HPDE6-E6E7 (cell line): ENCODE data around the gene RAP1A.

Experiments
- DNase-seq: peaks from one replicate; pipeline ENCODE4 v3.0.0; 2011; ENCODE audit warnings: missing footprints; ENCODE audit errors: extremely low spot score

Gene RAP1A

DNA sequence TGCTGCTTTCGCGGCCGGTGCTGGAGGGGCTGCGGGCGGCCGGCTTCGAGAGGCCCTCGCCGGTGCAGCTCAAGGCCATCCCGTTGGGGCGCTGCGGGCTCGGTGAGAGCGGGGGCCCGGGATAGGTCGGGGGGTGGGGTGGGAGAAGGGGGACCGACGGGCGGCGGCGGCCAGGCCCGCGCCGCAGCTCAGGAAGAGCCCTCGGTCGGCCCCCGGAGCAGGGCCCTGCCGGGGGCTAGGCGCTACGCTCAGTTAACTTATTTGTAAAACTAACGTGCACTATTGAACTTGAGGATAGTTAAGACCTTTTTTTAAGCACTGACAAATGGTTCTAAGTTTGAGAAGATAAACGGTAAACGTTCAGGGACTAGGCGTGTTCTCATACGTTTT, 136.5 kb downstream of the RAP1A start:
- DNase-seq, result no peak

DNA sequence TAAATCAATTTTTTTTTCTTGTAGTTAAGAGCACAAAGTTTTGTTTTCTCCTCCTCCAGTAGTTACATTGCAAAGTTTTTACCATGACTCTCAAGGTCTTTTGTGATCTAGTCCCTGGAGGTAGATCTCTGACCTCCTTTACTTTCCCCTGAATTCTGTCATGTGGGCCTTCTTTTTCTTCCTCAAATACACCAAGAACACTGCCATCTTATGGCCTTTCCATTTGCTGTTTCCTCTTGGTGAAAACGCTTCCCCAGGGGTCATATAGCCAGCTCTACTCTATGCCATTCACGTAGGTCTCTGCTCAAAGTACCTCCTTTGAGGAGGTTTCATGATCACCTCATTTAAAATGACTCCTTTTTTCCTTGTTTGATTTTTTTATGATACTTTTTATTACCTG, 138.8 kb downstream of the RAP1A start:
- no peak for DNase-seq

DNA sequence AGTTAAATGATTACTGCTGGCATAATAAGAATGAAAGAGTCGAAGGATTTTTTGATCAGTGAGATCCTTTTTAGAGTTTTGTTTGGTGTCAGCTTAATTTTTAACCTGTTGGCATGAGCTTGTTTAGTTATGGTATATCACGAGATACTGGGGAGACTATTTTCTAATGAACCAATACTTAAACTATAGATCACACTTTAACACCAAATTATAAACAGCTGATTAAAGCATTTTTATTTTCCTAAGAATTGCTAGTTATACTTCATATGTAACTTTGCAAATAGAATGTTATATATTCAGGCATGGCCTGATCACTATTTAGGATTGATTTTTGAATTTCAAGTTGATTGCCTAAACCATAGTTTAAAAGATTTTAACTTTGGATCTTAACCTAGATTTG, 142.1 kb downstream of the RAP1A start:
- no peak for DNase-seq

DNA sequence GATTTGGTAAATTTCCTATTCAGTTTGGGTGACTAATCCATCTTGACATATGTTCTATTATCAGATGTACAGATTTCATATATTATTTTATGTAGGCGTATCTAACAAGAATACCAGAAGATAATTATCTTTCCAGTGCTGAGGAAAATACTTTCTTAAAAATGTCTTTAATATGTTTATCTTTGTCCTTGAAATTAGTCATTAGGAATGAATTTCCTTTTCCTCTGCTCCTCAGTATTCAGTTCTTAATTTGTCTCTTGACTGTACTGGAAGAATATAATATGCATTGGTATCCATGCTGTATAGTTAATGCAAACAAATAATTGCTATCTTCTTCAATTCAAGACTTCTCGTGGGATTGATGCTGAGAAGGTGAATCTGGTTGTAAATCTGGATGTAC, 142.7 kb downstream of the RAP1A start:
- DNase-seq, result no peak
